Nephron (organoid): ENCODE data around the gene TPCN2.

ENCODE experiments used
- H3K27ac Mint-ChIP-seq, 3 experiments: 2 replicates each; pipeline ENCODE4 v1.8.0; 2020; ENCODE audit warnings: mixed read lengths in 3 of 3, mild to moderate bottlenecking in 2 of 3, moderate library complexity in 1 of 3
- H3K27me3 Mint-ChIP-seq: 2 replicates; pipeline ENCODE4 v1.8.0; 2021; ENCODE audit warnings: low read depth, mild to moderate bottlenecking, moderate library complexity, mixed read lengths
- H3K36me3 Mint-ChIP-seq: 2 replicates; pipeline ENCODE4 v1.8.0; 2020; ENCODE audit warnings: low read depth, mixed read lengths
- H3K4me1 Mint-ChIP-seq: 2 replicates; pipeline ENCODE4 v1.8.0; 2020; ENCODE audit warnings: mixed read lengths
- H3K4me3 Mint-ChIP-seq, 3 experiments: 2 replicates each; pipeline ENCODE4 v1.8.0; 2020; ENCODE audit warnings: mild to moderate bottlenecking in 3 of 3, mixed read lengths in 3 of 3, moderate library complexity in 2 of 3
- H3K9me3 Mint-ChIP-seq: 2 replicates; pipeline ENCODE4 v1.8.0; 2020; ENCODE audit warnings: mixed read lengths
- CTCF ChIP-seq, 3 experiments: fragments of 200-600 bp; sonication (generic); IDR thresholded peaks; one replicate each; pipeline ENCODE4 v1.5.0; 2021; ENCODE audit warnings: antibody characterized with exemption in 3 of 3; ENCODE audit not compliant: unreplicated experiment in 3 of 3

TPCN2 gene

GRCh38 chr11:69001243-69002081 lies 47.3 kb upstream of the TPCN2 start:
- TF ChIP-seq CTCF (IDR thresholded peaks at IDR 0.05; ENCODE audit: unreplicated experiment in 3 of 3), result no peak
- H3K4me1 Mint-ChIP-seq, result peaks cover 35% of the 10 kb centered on the region
- H3K4me3 Mint-ChIP-seq, result peak overlapping the region in 2 of 3 experiments; percentile 33 to 40
- H3K36me3 Mint-ChIP-seq, result no peaks in the 10 kb centered on the region
- no peaks in the 10 kb centered on the region for H3K9me3 Mint-ChIP-seq
- H3K27ac Mint-ChIP-seq, result peak overlapping the region; percentile 91 to 97 (median 94)
- H3K27me3 Mint-ChIP-seq, result peaks cover 17% of the 10 kb centered on the region

GRCh38 chr11:69002110-69002569 lies 46.6 kb upstream of the TPCN2 start:
- Mint-ChIP-seq H3K9me3 (no peaks in the 10 kb centered on the region), H3K4me3 (peak overlapping the region in 1 of 3 experiments; percentile 13), H3K27me3 (peaks cover 17% of the 10 kb centered on the region), H3K27ac (peak overlapping the region; percentile 36 to 94 (median 93)), H3K36me3 (no peaks in the 10 kb centered on the region), H3K4me1 (peaks cover 39% of the 10 kb centered on the region)
- TF ChIP-seq CTCF (IDR thresholded peaks at IDR 0.05; ENCODE audit: unreplicated experiment in 3 of 3), result no peak

GRCh38 chr11:69002570-69003231 lies 46.0 kb upstream of the TPCN2 start:
- Mint-ChIP-seq H3K27me3 (peaks cover 23% of the 10 kb centered on the region), H3K4me1 (peaks cover 44% of the 10 kb centered on the region), H3K4me3 (peak overlapping the region in 1 of 3 experiments; percentile 13), H3K27ac (peak overlapping the region; percentile 36 to 94 (median 93)), H3K9me3 (no peaks in the 10 kb centered on the region), H3K36me3 (no peaks in the 10 kb centered on the region)
- no peak for TF ChIP-seq CTCF (IDR thresholded peaks at IDR 0.05; ENCODE audit: unreplicated experiment in 3 of 3)

- Mint-ChIP-seq H3K36me3 (no peaks in the 10 kb centered on the region), H3K27ac (peak overlapping the region in 2 of 3 experiments; percentile 36 to 94), H3K4me1 (peaks cover 45% of the 10 kb centered on the region), H3K9me3 (no peaks in the 10 kb centered on the region), H3K27me3 (peaks cover 17% of the 10 kb centered on the region), H3K4me3 (no peak overlapping the region)
- TF ChIP-seq CTCF (IDR thresholded peaks at IDR 0.05; ENCODE audit: unreplicated experiment in 3 of 3), result no peak
Observed at GRCh38 chr11:69003301-69003865, 45.3 kb upstream of the TPCN2 start.

- no peak for TF ChIP-seq CTCF (IDR thresholded peaks at IDR 0.05; ENCODE audit: unreplicated experiment in 3 of 3)
- Mint-ChIP-seq H3K36me3 (no peaks in the 10 kb centered on the region), H3K27me3 (peaks cover 13% of the 10 kb centered on the region), H3K27ac (peak overlapping the region in 1 of 3 experiments; percentile 30), H3K4me3 (no peak overlapping the region), H3K4me1 (peaks cover 43% of the 10 kb centered on the region), H3K9me3 (no peaks in the 10 kb centered on the region)
Observed at GRCh38 chr11:69003866-69004367, 44.8 kb upstream of the TPCN2 start.
